ENCODE measurements around the gene ZBTB46. TPM values are rescaled to one million over a fixed set of nuclear protein-coding genes. Genes with fewer than 3 reads are reported as not detected.
"Not testable (repeated sequence)": the region's sequence is repeated elsewhere in the genome, so short reads cannot be mapped to it uniquely, and the experiment has no call there.

Gene ZBTB46
- total RNA-seq, 6 experiments from 2014 or later = 1.2 to 4.2 (median 2.4) TPM

DNA sequence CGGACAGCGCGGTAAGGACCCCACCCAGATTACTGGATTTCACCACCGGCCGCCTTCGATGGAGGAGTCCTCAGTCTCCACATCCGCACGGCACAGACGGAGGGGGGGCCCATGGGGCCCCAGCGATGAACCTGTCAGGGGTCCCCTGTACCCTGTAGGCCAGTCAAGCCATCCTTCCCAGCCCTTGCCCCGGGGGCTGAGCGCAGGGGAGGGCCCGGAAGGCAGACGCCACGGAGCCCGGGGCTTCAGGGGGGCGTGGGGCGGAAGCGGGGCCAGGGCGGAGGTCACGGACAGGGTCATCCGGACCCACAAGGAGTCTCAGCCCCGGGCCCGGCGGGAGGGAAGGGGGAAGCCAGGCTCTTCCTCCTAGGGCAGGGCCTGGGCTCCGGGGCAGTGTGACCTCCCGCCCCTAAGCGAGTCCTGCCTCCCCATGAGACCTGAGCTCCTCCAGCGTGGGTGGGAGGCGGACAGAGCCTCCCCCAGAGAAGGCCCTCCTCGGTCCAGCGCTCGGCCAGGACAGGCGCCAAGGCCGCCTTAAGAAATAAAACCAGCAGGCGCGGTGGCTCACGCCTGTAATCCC lies 22.8 kb downstream of the ZBTB46 start:
- H3K4me3 ChIP-seq = no peak overlapping the region
- H3K36me3 ChIP-seq = no peaks in the 10 kb centered on the region
- no peak overlapping the region for H3K27ac ChIP-seq
- no peaks in the 10 kb centered on the region for H3K4me1 ChIP-seq
- peak in 1 of 4 donors; percentile 33 for ATAC-seq
- TF ChIP-seq, protein P1, sequence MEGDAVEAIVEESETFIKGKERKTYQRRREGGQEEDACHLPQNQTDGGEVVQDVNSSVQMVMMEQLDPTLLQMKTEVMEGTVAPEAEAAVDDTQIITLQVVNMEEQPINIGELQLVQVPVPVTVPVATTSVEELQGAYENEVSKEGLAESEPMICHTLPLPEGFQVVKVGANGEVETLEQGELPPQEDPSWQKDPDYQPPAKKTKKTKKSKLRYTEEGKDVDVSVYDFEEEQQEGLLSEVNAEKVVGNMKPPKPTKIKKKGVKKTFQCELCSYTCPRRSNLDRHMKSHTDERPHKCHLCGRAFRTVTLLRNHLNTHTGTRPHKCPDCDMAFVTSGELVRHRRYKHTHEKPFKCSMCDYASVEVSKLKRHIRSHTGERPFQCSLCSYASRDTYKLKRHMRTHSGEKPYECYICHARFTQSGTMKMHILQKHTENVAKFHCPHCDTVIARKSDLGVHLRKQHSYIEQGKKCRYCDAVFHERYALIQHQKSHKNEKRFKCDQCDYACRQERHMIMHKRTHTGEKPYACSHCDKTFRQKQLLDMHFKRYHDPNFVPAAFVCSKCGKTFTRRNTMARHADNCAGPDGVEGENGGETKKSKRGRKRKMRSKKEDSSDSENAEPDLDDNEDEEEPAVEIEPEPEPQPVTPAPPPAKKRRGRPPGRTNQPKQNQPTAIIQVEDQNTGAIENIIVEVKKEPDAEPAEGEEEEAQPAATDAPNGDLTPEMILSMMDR (IDR thresholded peaks at IDR 0.05) = no peak
- no peak for TF ChIP-seq POLR2A (IDR thresholded peaks at IDR 0.05)
- WGBS (ENCODE audit: insufficient coverage, low coverage, low lambda C conversion rate, missing lambda C conversion rate) = 60% methylated on average over 1 of the region's 38 CpGs
- DNase-seq = no peak
- intact Hi-C loops (cut with DNase I) = no loop called here
- no peaks in the 10 kb centered on the region for H3K9me3 ChIP-seq
- H3K27me3 ChIP-seq = no peaks in the 10 kb centered on the region

DNA sequence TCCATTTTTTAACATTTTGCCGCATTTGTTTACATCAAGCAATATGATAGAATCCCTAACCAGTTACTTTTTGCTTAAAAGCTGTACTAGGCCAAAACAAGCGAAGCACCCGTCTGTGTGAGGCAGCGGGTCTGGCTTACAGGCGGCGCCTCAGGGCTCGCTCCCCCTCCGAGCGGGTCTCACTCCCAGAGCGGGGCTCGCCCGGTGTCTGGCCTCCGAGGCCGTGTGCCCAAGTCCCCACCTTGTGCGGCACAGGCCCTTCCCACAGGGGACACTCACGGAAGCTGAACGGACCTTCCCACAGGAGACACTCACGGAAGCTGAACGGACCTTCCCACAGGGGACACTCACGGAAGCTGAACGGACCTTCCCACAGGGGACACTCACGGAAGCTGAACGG lies 23.4 kb downstream of the ZBTB46 start:
- no peak for DNase-seq
- H3K4me3 ChIP-seq = no peak overlapping the region
- H3K9me3 ChIP-seq = no peaks in the 10 kb centered on the region
- intact Hi-C loops (cut with DNase I) = no loop called here
- TF ChIP-seq, protein P1 (IDR thresholded peaks at IDR 0.05) = no peak
- no peak for TF ChIP-seq POLR2A (IDR thresholded peaks at IDR 0.05)
- H3K27me3 ChIP-seq = no peaks in the 10 kb centered on the region
- no peak overlapping the region for H3K27ac ChIP-seq
- no peaks in the 10 kb centered on the region for H3K36me3 ChIP-seq
- ATAC-seq = no peak
- H3K4me1 ChIP-seq = no peaks in the 10 kb centered on the region
- 96% methylated on average over 20 of the region's 23 CpGs for WGBS (ENCODE audit: insufficient coverage, low coverage, low lambda C conversion rate, missing lambda C conversion rate)

DNA sequence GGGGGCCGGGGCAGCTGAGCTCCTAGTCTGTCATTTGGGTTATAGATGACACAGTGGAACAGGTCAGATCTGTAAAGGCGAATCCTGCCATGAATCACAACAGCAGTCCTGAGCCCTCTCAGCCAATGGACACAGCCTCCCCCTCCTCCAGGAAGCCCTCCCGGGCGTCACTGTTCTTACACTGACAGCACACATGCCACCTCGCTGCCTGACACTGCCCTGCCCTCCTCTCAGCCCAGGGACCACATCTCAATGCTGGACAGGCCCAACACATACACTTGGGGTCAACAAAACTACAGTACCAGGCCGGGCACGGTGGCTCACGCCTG lies 26.8 kb downstream of the ZBTB46 start:
- intact Hi-C loops (cut with DNase I) = no loop called here
- DNase-seq (no peak), ATAC-seq (no peak)
- Histone ChIP-seq H3K4me1 (no peaks in the 10 kb centered on the region), H3K36me3 (no peaks in the 10 kb centered on the region), H3K27me3 (no peaks in the 10 kb centered on the region), H3K9me3 (no peaks in the 10 kb centered on the region), H3K4me3 (no peak overlapping the region), H3K27ac (no peak overlapping the region)
- WGBS (ENCODE audit: insufficient coverage, low coverage, low lambda C conversion rate, missing lambda C conversion rate) = 60% methylated on average over 3 of the region's 8 CpGs
- TF ChIP-seq POLR2A (IDR thresholded peaks at IDR 0.05) = no peak
- TF ChIP-seq, protein P1 (IDR thresholded peaks at IDR 0.05) = no peak

DNA sequence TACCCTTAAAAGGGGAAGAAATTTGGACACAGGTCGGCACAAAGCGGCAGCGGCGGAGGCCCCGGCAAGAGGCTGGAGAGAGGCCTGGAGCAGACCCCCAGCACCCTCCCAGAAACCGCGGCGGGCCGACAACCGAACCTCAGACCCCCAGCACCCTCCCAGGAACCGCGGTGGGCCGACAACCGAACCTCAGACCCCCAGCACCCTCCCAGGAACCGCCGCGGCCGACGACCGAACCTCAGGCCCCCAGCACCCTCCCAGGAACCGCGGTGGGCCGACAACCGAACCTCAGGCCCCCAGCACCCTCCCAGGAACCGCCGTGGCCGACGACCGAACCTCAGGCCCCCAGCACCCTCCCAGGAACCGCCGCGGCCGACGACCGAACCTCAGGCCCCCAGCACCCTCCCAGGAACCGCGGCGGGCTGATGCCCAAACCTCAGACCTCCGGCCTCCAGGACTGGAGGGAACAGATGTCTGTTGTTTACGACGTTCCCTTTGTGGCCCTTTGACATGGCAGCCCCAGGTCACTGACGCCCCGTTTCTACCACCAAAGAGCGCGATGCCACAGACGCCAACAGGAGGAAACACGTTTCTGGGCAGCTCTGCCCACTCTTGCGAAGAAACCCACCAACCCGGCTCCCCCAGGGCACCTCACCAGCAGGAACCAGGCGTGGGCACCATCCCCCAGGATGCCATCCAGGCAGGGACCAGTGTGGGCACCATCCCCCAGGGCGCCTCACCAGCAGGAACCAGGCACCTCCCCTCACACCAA lies 28.4 kb downstream of the ZBTB46 start:
- Histone ChIP-seq H3K4me1 (no peaks in the 10 kb centered on the region), H3K27ac (no peak overlapping the region), H3K36me3 (no peaks in the 10 kb centered on the region), H3K4me3 (no peak overlapping the region), H3K27me3 (no peaks in the 10 kb centered on the region), H3K9me3 (no peaks in the 10 kb centered on the region)
- intact Hi-C loops (cut with DNase I) = no loop called here
- DNase-seq = no peak
- WGBS (ENCODE audit: insufficient coverage, low coverage, low lambda C conversion rate, missing lambda C conversion rate) = no CpG with 5 or more reads among the region's 51 CpGs
- no peak for ATAC-seq
- TF ChIP-seq, protein P1 (IDR thresholded peaks at IDR 0.05) = no peak
- TF ChIP-seq POLR2A (IDR thresholded peaks at IDR 0.05) = no peak

DNA sequence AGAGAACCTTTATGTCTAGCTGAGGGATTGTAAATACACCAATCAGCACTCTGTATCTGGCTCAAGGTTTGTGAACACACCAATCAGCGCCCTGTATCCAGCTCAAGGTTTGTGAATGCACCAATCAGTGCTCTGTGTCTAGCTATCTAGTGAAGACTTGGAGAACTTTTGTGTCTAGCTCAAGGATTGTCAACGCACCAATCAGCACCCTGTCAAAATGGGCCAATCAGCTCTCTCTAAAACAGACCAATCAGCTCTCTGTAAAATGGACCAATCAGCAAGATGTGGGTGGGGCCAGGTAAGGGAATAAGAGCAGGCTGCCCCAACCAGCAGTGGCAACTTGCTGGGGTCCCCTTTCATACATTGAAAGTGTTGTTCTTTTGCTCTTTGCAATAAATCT lies 29.9 kb downstream of the ZBTB46 start:
- H3K36me3 ChIP-seq; intact Hi-C loops (cut with DNase I); H3K27ac ChIP-seq; H3K27me3 ChIP-seq; ATAC-seq; H3K4me1 ChIP-seq; H3K9me3 ChIP-seq; H3K4me3 ChIP-seq; DNase-seq: not testable (repeated sequence)
- WGBS (ENCODE audit: insufficient coverage, low coverage, low lambda C conversion rate, missing lambda C conversion rate) = 100% methylated on average over 1 of the region's 2 CpGs

DNA sequence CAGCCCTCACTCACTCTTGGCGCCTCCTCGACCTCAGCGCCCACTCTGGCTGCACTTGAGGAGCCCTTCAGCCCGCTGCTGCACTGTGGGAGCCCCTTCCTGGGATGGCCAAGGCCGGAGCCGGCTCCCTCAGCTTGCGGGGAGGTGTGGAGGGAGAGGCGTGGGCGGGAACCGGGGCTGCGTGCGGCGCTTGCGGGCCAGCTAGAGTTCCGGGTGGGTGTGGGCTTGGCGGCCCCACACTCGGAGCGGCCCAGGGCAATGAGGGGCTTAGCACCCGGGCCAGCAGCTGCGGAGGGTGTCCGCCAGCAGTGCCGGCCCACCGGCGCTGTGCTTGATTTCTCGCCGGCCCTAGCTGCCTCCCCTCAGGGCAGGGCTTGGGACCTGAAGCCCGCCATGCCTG lies 30.7 kb downstream of the ZBTB46 start:
- H3K9me3 ChIP-seq; DNase-seq; H3K27ac ChIP-seq; ATAC-seq; H3K36me3 ChIP-seq; H3K27me3 ChIP-seq; H3K4me3 ChIP-seq; intact Hi-C loops (cut with DNase I); H3K4me1 ChIP-seq: not testable (repeated sequence)
- WGBS (ENCODE audit: insufficient coverage, low coverage, low lambda C conversion rate, missing lambda C conversion rate) = no CpG with 5 or more reads among the region's 27 CpGs

DNA sequence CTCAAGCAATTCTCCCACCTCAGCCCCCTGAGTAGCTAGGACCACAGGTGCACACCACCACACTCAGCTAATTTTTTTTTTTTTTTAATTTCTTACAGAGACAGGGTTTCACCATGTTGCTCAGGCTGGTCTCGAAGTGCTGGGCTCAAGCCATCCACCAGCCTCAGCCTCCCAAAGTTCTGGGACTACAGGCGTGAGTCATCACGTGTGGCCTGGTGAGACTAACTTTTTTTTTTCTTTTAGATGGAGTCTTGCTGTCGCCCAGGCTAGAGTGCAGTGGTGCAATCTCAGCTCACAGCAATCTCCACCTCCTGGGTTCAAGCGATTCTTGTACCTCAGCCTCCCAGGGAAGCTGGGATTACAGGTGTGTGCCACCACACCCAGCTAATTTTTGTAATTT lies 31.9 kb downstream of the ZBTB46 start:
- H3K4me3 ChIP-seq; H3K9me3 ChIP-seq; DNase-seq; ATAC-seq; H3K27me3 ChIP-seq; H3K27ac ChIP-seq; H3K36me3 ChIP-seq; H3K4me1 ChIP-seq; intact Hi-C loops (cut with DNase I): not testable (repeated sequence)
- WGBS (ENCODE audit: insufficient coverage, low coverage, low lambda C conversion rate, missing lambda C conversion rate) = 39% methylated on average over 3 of the region's 5 CpGs

DNA sequence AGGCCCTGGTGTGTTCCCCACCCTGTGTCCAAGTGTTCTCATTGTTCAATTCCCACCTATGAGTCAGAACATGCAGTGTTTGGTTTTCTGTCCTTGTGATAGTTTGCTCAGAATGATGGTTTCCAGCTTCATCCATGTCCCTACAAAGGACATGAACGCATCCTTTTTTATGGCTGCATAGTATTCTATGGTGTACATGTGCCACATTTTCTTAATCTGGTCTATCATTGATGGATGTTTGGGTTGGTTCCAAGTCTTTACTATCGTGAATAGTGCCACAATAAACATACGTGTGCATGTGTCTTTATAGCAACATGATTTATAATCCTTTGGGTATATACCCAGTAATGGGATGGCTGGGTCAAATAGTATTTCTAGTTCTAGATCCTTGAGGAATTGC lies 33.9 kb downstream of the ZBTB46 start:
- H3K4me1 ChIP-seq; H3K9me3 ChIP-seq; ATAC-seq; H3K27me3 ChIP-seq; intact Hi-C loops (cut with DNase I); DNase-seq; H3K27ac ChIP-seq; H3K4me3 ChIP-seq; H3K36me3 ChIP-seq: not testable (repeated sequence)
- 80% methylated on average over 3 of the region's 3 CpGs for WGBS (ENCODE audit: insufficient coverage, low coverage, low lambda C conversion rate, missing lambda C conversion rate)
